Measurements from ENCODE around the gene ARHGEF4. TPM values are rescaled to one million over a fixed set of nuclear protein-coding genes. Genes with fewer than 3 reads are reported as not detected.
"Not testable (repeated sequence)": the region's sequence is repeated elsewhere in the genome, so short reads cannot be mapped to it uniquely, and the experiment has no call there.

The ARHGEF4 gene
- total RNA-seq, 3 donors from 2014 or later, result 0.94 to 14.0 (median 1.5) TPM

DNA sequence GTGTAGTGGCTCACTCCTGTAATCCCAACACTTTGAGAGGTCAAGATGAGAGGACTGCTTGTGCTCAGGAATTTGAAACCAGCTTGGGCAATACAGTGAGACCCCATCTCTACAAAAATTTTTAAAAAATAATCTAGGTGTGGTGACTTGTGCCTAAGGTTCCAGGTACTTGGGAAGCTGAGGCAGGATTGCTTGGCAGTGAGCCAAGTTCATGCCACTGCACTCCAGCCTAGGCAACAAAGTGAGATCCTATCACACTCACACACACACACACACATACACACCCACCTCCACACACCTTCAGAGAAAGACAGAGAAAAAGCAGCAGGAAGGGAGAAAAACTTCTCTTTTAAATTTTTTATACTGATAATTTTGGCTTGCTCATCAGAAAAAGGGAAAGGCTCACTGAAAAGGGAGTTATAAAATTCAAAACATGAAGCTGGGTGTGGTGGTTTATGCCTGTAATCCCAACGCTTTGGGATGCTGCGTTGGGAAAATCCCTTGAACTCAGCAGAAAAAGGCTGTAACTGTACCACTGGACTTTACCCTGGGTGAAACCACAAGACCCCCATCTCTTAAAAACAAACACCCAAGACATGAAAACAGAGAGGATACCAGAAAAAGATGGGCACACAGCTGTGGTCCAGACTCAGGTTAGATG is 230.9 kb downstream of the ARHGEF4 start:
- peaks cover 2% of the 10 kb centered on the region for H3K4me1 ChIP-seq (ENCODE audit: low read depth)
- no peak for DNase-seq
- H3K9me3 ChIP-seq, result no peaks in the 10 kb centered on the region
- TF ChIP-seq, protein P1, sequence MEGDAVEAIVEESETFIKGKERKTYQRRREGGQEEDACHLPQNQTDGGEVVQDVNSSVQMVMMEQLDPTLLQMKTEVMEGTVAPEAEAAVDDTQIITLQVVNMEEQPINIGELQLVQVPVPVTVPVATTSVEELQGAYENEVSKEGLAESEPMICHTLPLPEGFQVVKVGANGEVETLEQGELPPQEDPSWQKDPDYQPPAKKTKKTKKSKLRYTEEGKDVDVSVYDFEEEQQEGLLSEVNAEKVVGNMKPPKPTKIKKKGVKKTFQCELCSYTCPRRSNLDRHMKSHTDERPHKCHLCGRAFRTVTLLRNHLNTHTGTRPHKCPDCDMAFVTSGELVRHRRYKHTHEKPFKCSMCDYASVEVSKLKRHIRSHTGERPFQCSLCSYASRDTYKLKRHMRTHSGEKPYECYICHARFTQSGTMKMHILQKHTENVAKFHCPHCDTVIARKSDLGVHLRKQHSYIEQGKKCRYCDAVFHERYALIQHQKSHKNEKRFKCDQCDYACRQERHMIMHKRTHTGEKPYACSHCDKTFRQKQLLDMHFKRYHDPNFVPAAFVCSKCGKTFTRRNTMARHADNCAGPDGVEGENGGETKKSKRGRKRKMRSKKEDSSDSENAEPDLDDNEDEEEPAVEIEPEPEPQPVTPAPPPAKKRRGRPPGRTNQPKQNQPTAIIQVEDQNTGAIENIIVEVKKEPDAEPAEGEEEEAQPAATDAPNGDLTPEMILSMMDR (IDR thresholded peaks at IDR 0.05), result no peak
- intact Hi-C loops (cut with DNase I, micrococcal nuclease), result no loop called here
- no peak overlapping the region for H3K4me3 ChIP-seq
- no peak for ATAC-seq
- no peaks in the 10 kb centered on the region for H3K36me3 ChIP-seq (ENCODE audit: low read depth)

- H3K4me3 ChIP-seq; ATAC-seq; intact Hi-C loops (cut with DNase I, micrococcal nuclease); H3K4me1 ChIP-seq (ENCODE audit: low read depth); H3K36me3 ChIP-seq (ENCODE audit: low read depth); DNase-seq; H3K9me3 ChIP-seq: not testable (repeated sequence)
Observed at GRCh38 chr2:131068172-131068571, 231.5 kb downstream of the ARHGEF4 start.

DNA sequence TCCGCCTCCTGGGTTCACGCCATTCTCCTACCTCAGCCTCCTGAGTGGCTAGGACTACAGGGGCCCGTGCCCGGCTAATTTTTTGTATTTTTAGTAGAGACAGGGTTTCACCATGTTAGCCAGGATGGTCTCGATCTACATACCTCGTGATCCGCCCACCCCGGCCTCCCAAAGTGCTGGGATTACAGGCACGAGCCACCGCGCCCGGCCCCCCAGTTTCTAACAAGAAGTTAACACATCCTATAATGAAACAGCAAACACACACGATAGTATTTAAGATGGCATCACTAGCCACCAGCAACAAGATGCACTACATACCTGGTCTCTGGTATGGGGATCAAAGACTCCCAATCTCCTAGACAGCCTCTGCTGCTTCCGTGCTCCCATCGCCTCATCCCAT is 238.9 kb downstream of the ARHGEF4 start:
- ATAC-seq; DNase-seq; H3K9me3 ChIP-seq; H3K36me3 ChIP-seq (ENCODE audit: low read depth); intact Hi-C loops (cut with DNase I, micrococcal nuclease); H3K4me3 ChIP-seq; H3K4me1 ChIP-seq (ENCODE audit: low read depth): not testable (repeated sequence)

DNA sequence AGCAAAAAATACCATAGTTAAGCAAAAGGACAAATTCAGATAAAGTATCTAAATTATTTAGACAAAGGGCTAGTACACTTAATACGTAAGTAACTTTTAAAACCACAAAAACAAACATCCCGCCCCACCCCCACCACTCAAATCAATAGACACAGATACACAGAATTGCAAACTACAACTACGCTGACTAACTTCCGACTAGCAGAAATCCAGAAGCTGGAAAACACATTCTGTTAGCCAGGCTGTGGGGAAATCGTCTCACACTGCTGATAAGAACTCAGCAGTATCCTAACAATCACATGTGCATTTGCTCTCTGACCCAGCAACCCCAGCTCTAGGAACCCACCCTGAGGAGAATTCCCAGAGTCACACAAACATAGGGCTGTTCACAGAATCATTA is 240.0 kb downstream of the ARHGEF4 start:
- no peaks in the 10 kb centered on the region for H3K9me3 ChIP-seq
- TF ChIP-seq, protein P1 (IDR thresholded peaks at IDR 0.05), result no peak
- ATAC-seq, result no peak
- no peak for DNase-seq
- H3K36me3 ChIP-seq (ENCODE audit: low read depth), result peaks cover 8% of the 10 kb centered on the region
- no peak overlapping the region for H3K4me3 ChIP-seq
- intact Hi-C loops (cut with DNase I, micrococcal nuclease), result no loop called here
- peaks cover 5% of the 10 kb centered on the region for H3K4me1 ChIP-seq (ENCODE audit: low read depth)

DNA sequence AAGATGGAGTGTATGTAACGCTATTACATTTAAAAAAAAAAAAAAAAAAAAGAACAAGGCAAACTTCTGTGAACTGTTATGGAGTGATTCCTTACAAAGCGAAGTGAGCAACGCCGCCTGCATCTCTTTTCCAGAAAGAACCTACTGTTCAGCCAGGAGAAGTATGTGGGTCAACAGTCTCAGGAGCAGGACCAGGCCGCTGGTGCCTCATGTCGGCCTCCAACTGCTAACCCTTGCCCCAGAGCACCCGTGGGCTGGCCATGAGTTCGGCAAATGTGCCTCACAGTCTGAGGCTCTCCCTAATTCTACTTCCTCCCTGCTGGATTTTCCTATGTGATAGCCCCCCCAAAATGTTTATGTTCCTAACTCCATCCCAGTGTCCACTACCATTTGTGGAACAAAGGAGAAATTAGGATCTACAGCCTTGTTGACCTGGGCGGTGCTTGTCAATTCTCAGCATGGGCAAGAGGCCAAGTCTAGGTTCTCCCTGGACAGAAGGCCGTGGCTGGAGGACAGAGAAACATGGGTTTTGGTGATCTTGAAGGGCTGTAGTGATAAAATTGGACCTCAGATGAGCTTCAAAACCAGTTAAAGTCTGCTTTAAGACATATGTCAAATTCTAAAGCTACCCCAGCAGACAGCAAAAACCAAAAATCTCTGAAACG is 240.6 kb downstream of the ARHGEF4 start:
- DNase-seq (no peak), ATAC-seq (no peak)
- H3K36me3 ChIP-seq (ENCODE audit: low read depth), result peaks cover 8% of the 10 kb centered on the region
- TF ChIP-seq, protein P1 (IDR thresholded peaks at IDR 0.05), result no peak
- no peaks in the 10 kb centered on the region for H3K9me3 ChIP-seq
- H3K4me3 ChIP-seq, result no peak overlapping the region
- intact Hi-C loops (cut with DNase I, micrococcal nuclease), result no loop called here
- peaks cover 5% of the 10 kb centered on the region for H3K4me1 ChIP-seq (ENCODE audit: low read depth)

DNA sequence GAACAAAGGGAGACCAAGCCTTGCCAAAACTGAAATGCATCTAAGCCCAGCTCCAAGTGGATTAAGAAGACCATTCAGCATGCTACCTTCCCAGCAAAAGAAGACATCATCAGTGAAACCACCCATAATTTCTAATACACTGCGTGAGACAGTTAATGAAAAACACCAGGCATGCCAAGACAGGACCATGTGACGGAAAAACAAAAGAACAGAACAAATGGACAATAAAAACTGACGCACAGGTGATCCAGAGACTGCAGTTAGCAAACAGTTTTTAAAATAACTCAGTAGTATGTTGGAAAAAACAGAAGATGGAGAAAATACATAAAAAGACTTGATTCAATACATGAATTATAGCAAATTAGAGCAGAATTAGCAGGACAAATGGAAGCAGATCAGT is 241.3 kb downstream of the ARHGEF4 start:
- Histone ChIP-seq H3K4me1 (ENCODE audit: low read depth) (peaks cover 5% of the 10 kb centered on the region), H3K36me3 (ENCODE audit: low read depth) (peaks cover 8% of the 10 kb centered on the region), H3K9me3 (no peaks in the 10 kb centered on the region), H3K4me3 (no peak overlapping the region)
- intact Hi-C loops (cut with DNase I, micrococcal nuclease), result no loop called here
- ATAC-seq, result no peak
- TF ChIP-seq, protein P1 (IDR thresholded peaks at IDR 0.05), result no peak
- no peak for DNase-seq

DNA sequence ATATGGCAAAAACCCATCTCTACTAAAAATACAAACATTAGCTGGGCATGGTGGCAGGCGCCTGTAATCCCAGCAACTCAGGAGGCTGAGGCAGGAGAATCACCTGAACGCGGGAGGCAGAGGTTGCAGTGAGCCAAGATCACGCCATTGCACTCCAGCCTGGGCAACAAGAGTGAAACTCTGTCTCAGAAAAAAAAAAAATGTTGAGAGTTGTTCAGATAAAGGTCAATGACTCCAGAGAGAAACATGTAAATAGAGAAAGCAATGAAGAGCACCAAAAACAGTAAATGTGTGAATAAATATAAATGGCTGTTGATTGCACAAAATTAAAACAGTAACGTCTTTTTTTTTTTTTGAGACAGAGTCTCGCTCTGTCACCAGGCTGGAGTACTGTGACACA is 243.2 kb downstream of the ARHGEF4 start:
- DNase-seq; H3K4me1 ChIP-seq (ENCODE audit: low read depth); H3K36me3 ChIP-seq (ENCODE audit: low read depth); H3K9me3 ChIP-seq; ATAC-seq; H3K4me3 ChIP-seq; intact Hi-C loops (cut with DNase I, micrococcal nuclease): not testable (repeated sequence)
